GM18861 (cell line): ENCODE results near the gene ALKAL2.
"Not testable (repeated sequence)": the region's sequence is repeated elsewhere in the genome, so short reads cannot be mapped to it uniquely, and the experiment has no call there.

Experiments
- ATAC-seq: cut with Tn5 transposase; IDR thresholded peaks from one replicate; pipeline ENCODE4 v1.9.1; 2021; ENCODE audit not compliant: unreplicated experiment

The ALKAL2 gene, protein sequence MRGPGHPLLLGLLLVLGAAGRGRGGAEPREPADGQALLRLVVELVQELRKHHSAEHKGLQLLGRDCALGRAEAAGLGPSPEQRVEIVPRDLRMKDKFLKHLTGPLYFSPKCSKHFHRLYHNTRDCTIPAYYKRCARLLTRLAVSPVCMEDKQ

DNA sequence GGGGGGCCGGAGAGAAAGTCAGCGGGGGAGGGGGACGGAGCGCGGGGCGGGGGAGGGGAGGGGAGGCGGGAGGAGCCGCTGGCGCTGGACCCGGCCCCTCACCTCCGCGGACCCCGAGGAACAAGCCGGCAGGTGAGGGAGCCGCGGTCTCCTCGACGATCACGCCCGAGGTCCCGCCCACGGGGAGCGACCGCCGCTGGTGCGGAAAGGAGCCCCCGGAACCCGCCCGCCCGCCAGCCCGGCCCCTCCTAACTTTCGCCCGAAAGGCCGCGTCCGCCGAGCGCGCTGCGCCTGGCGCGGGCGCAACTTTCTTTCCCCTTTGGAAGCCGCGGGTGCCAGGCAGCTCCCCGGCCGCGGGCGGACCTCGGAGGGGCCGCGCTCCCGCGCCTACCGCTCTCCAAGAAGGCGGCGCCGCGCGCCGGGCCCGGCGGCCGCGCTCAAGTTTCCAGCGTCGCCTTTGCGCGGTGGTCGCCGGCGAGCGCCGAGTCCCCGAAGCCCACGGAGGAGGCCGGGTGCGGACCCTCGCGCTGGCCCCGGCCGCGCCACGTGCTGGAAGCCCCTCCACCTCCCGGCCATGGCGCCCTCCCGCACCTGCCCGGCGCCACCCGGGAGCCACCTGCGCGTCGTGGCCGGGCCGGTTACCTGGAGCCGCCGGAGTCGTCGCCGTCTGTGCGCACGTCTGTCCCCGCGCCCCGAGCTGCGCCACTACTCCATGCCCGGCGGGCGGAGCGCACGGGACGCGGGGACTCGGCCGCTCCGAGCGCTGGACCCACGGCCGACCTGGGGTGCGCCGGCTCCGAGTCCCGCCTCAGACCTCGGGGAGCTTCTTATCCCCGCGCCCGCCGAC lies at the start of gene ALKAL2:
Gene ALKAL2, minus strand, starts transcription at position 181 of the 847 bp plus-strand sequence. CDS start 256 bp downstream, outside the sequence.
- ATAC-seq = no peak

GRCh38 chr2:336949-337348 lies 49.1 kb upstream of the ALKAL2 start:
- ATAC-seq = not testable (repeated sequence)

- no peak for ATAC-seq
Measured at GRCh38 chr2:336360-336759, 48.5 kb upstream of the ALKAL2 start.

GRCh38 chr2:332592-332991 lies 44.7 kb upstream of the ALKAL2 start:
- ATAC-seq = no peak

- ATAC-seq = no peak
Measured at GRCh38 chr2:328761-329160, 40.9 kb upstream of the ALKAL2 start.

GRCh38 chr2:323035-323434 lies 35.1 kb upstream of the ALKAL2 start:
- no peak for ATAC-seq

- ATAC-seq = no peak
Measured at GRCh38 chr2:322326-322725, 34.4 kb upstream of the ALKAL2 start.

GRCh38 chr2:320561-320960 lies 32.7 kb upstream of the ALKAL2 start:
- no peak for ATAC-seq

DNA sequence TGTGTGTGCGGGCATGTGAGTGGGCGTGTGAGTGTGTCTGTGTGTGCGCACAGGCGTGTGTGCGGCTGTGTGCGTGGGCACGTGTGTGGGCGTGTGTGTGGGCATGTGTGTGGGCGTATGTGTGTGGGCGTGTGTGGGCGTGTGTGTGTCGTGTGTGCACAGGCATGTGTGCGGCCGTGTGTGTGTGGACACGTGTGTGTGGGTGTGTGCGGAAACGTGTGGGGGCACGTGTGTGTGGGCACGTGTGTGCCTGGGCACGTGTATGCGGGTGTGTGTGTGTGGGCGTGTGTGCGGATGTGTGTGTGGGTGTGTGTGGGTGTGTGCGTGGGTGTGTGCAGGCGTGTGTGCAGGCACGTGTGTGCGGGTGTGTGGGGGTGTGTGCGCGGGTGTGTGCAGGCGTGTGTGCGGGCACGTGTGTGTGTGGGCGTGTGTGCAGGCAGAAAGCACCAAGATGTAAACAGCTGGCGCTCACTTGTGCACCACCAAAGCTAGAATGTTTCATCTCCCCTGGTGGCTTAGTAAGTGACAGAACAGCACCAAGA lies 31.2 kb upstream of the ALKAL2 start:
- ATAC-seq = no peak

DNA sequence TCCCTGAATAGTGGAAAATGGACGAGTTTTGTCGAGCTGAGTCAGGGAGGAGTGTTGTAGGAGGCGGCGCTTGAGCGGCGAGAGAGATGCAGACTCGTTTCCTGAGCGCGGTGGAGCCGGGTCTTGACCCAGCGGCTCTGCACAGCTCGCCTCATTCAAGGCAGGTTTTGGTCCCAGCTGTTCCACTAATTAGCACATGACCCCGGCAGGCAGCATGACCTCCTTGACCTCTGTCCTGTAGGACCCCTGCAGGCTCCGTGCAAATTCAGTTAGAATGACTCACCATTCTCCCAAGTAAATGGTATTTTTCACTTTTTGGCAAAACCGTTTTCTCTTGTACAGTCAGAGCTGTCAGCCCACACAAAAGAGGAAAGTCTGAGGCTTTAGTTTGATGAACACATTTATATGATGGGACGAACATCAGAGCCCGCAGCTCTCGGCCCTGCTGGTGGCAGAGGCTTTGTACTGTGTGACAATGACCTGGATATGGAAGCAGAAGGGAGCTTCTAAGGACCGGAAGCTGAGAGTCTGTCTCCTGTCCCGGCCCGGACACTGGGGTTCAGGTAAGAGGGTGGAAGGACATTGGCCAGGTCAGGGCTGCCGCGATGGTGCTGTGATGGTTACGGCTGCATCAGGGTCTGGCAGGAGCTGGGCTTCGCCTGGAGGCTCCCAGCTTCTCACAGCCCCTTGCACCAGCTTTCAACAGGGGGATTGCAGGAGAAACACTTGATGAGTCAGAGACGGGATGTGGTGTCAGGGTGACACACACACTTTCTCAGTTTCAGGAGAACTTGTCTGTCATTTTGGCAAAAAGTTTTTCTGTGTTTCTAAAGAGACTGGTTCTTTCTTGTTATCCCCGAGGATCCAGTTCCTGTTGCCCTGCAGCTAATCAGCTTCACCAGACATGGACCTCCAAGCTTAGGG lies 29.9 kb upstream of the ALKAL2 start:
- no peak for ATAC-seq

DNA sequence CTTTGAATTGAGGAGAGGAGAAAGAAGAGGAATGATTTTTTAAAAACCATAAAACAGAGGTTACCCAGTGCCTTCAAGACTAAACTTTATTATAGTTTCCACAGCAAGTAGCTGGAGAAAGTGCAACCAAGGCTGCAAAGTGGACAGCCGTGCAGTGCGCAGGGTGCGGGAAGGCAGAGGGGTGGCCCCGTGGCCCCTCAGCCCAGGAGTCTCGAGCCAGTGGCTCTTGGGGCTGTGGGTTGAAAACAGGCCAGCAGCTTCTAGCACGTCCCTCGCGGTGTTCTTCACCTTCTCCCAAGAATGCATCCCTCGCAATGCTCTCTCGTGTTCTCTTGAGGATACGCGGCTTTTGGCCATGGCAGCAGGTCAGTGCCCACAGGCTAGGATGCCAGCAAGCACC lies 28.5 kb upstream of the ALKAL2 start:
- no peak for ATAC-seq

- not testable (repeated sequence) for ATAC-seq
Measured at GRCh38 chr2:315925-316324, 28.0 kb upstream of the ALKAL2 start.

DNA sequence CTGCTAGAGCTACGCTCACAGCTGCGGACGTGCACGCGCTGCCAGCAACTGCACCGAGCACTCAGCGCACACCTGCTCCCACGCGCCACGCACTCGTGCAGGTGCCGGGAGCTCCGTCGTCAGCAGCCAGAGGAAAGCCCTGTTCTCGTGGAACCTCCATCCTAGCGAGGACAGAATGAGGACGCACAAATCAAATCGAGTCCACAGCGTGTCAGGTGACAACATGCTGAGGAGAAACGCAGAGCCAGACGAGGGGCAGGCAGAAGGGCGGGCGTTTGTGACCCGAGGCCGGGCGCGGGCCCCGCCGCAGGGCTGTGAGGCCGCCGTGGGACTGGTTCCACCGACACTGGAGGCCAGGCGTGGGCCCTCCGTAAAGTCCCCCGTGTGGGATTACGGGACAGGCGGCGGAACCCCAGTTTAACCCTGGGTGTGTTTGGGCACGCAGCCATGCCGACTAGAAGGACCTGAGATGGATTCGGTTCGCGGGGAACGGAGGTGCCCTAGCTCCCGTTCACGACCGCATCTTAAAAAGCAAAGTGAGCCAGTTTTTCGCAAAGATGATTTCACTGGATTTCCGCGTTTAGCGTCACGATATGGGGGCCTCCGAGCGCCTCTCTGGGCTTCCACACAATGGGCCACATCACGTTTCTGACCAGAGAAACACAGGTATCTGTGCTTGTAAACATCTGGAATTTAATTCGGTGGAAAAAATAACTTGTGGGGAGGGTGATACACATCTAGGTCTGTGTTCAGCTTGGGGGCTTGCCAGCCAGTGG lies 26.9 kb upstream of the ALKAL2 start:
- no peak for ATAC-seq

GRCh38 chr2:313991-314390 lies 26.1 kb upstream of the ALKAL2 start:
- ATAC-seq = no peak

DNA sequence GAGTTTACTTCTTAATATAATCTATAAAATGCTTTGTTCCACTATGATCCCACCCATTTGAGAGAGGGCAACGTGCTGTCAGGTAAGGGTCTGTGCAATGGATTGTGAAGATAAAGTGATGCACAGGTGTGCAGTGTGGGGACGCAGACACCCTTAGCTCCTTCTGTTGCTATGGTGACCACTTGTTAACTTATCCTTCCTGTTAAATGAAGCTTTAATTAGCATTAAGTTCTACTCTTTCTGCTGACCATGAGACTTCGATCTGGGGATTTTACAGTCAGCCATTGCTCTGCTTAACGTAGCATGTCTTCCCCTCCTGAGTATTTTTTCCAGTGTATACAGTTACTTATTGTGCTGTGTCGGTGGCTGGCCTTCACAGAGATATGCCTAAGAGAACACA lies 23.1 kb upstream of the ALKAL2 start:
- ATAC-seq = no peak

DNA sequence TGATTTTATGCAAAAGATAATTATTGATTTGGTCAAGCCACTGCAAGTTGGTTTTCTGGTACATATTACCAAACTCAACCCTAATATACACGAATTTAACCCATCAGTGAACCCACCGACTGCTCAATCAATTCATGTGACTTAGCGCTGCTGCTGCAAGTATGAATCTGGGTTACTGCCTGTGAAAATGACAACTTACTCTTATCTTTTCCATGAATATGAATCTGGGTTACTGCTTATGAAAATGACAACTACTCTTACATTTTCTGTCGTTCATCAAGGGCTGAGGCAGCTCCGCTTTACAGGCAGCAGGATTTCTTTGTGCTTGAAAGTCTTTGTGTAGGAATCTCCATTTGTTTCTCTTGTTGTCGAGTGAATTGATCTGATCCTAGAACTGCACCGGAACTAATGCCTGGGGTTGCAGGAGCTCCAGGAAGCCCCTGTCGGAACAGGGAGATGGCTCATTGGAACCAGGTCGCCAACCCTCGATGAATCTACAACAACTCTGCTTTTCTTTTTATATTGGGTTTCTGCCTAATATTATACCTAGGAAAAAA lies 22.1 kb upstream of the ALKAL2 start:
- no peak for ATAC-seq

- no peak for ATAC-seq
Measured at GRCh38 chr2:309148-309953, 21.5 kb upstream of the ALKAL2 start.

DNA sequence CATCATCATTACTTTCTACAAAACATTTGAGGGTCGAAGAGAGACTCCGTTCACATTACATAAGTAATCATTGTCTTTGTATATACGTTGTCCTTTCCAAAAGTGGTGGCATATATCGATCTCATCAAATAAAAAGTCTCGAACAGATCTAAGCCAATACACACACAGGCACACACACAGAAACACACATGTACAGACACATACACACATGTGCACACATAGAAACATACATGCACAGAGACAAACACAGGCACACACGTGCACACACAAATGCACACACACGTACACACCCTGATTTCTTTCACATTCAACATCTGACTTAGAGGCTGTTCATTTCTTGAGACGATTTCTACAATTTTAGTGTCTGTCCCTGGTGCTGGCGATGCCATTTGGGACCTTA lies 17.5 kb upstream of the ALKAL2 start:
- no peak for ATAC-seq

DNA sequence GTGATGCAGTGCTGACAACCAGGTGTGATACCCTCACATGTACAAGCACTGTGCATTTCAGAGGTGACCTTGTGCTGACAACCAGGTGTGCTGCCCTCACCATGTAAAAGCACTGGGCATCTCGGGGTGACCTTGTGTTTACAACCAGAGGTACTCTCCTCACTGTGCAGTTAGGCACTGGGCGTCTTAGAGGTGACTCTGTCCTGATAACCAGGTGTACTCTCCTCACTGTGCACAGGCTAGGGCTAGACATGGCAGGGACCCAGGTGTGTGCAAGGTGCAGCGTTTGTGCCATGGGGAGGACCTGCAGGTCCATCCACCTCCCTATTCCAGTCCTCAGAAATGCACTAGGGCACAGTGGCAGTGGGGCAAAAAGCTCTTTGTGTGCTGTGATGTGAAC lies 8.5 kb upstream of the ALKAL2 start:
- no peak for ATAC-seq
